ENCODE results near the gene LRP8.

GRCh38 chr1:53337499-53337898 is 9.6 kb upstream of the LRP8 start:
- TF ChIP-seq CTCF (conservative IDR thresholded peaks at IDR 0.05; ENCODE audit: low read length), result no peak
- no peak for TF ChIP-seq EZH2phosphoT487 (IDR thresholded peaks at IDR 0.05; ENCODE audit: borderline replicate concordance)
